H1 (cell line): Measurements from ENCODE around the gene DHCR7. TPM values are rescaled to one million over a fixed set of nuclear protein-coding genes. Genes with fewer than 3 reads are reported as not detected.

Experiments used
- CTCF ChIA-PET: fragments of 300-600 bp; sonication (Branson Sonifier 250); formaldehyde crosslinking; loops from one replicate; lab custom pipeline; 2021; ENCODE audit not compliant: partially characterized antibody; lab: Charles Lee
- POLR2A ChIA-PET: fragments of 300-600 bp; sonication (Branson Sonifier 250); formaldehyde crosslinking; loops from one replicate; lab custom pipeline; 2021; ENCODE audit warnings: inconsistent platforms; ENCODE audit not compliant: partially characterized antibody; lab: Charles Lee
- DNase-seq, 2 experiments: peaks; one replicate each; pipeline versions ENCODE4 v3.0.0 to v3.0.0-alpha.2; 2010 to 2022; ENCODE audit warnings: low spot score in 2 of 2, low read depth in 1 of 2, mixed read lengths in 1 of 2
- FAIRE-seq: peaks from 2 replicates; lab custom pipeline; 2011; peaks lifted over from hg19 to GRCh38; lab: Jason Lieb, UNC
- H2AFZ ChIP-seq: 2 replicates; pipeline ENCODE4 v1.8.1; 2012; ENCODE audit warnings: low read length, inconsistent platforms
- H2AK5ac ChIP-seq: 2 replicates; pipeline ENCODE4 v1.6.1; 2013; ENCODE audit warnings: low read depth, low read length
- H2BK120ac ChIP-seq: replicated peaks from 2 replicates; pipeline ENCODE3; 2013; ENCODE audit warnings: low read depth, low read length, inconsistent platforms
- H2BK12ac ChIP-seq: 2 replicates; pipeline ENCODE4 v1.6.1; 2013; ENCODE audit warnings: low read depth, low read length
- H2BK15ac ChIP-seq: 2 replicates; pipeline ENCODE4 v1.6.1; 2013; ENCODE audit warnings: low read length
- H2BK20ac ChIP-seq: 2 replicates; pipeline ENCODE4 v1.6.1; 2013; ENCODE audit warnings: low read length
- H2BK5ac ChIP-seq: 2 replicates; pipeline ENCODE4 v1.6.1; 2013; ENCODE audit warnings: low read depth, low read length
- H3K14ac ChIP-seq: 2 replicates; pipeline ENCODE4 v1.6.1; 2013; ENCODE audit warnings: inconsistent platforms; ENCODE audit not compliant: insufficient read length
- H3K18ac ChIP-seq: 2 replicates; pipeline ENCODE4 v1.6.1; 2013; ENCODE audit warnings: low read length; ENCODE audit errors: extremely low read depth
- H3K23ac ChIP-seq: 2 replicates; pipeline ENCODE4 v1.6.1; 2013; ENCODE audit warnings: inconsistent platforms; ENCODE audit not compliant: insufficient read length
- H3K23me2 ChIP-seq: 2 replicates; pipeline ENCODE4 v1.6.1; 2013; ENCODE audit warnings: low read depth, low read length
- H3K27ac ChIP-seq: 2 replicates; pipeline ENCODE4 v1.6.1; 2011; ENCODE audit warnings: low read depth, low read length, inconsistent platforms
- H3K27me3 ChIP-seq, 4 experiments: replicated peaks in 1 of 4; 1 replicate in 1 of 4; 2 replicates in 3 of 4; pipeline versions ENCODE4 v1.6.1 to v1.8.1; 2011 to 2013; ENCODE audit warnings: low read length in 3 of 4, mild to moderate bottlenecking in 3 of 4, inconsistent platforms in 2 of 4, mixed read lengths in 2 of 4, moderate library complexity in 1 of 4; ENCODE audit not compliant: control insufficient read depth in 3 of 4, insufficient read depth in 3 of 4; ENCODE audit errors: extremely low read depth in 1 of 4
- H3K36me3 ChIP-seq, 4 experiments: 2 replicates each; pipeline versions ENCODE4 v1.6.1 to v1.8.1; 2011 to 2013; ENCODE audit warnings: mild to moderate bottlenecking in 4 of 4, low read length in 3 of 4, moderate library complexity in 2 of 4, control low read depth in 1 of 4, inconsistent platforms in 1 of 4; ENCODE audit not compliant: insufficient read depth in 4 of 4, control insufficient read depth in 2 of 4
- H3K4ac ChIP-seq: replicated peaks from 2 replicates; pipeline ENCODE3; 2013; ENCODE audit warnings: low read length, low read depth, mixed read lengths, inconsistent platforms; ENCODE audit not compliant: insufficient read length
- H3K4me1 ChIP-seq, 4 experiments: replicated peaks in 1 of 4; 1 replicate in 1 of 4; 2 replicates in 3 of 4; pipeline versions ENCODE4 v1.6.1 to v1.8.1; 2011 to 2013; ENCODE audit warnings: low read length in 3 of 4, inconsistent platforms in 2 of 4, mixed read lengths in 1 of 4; ENCODE audit not compliant: insufficient read depth in 4 of 4, control insufficient read depth in 3 of 4
- H3K4me2 ChIP-seq, 2 experiments: 2 replicates each; pipeline versions ENCODE4 v1.6.1 to v1.8.1; 2011 to 2013; ENCODE audit warnings: low read depth in 2 of 2, low read length in 2 of 2, control low read depth in 1 of 2, inconsistent platforms in 1 of 2, mild to moderate bottlenecking in 1 of 2; ENCODE audit not compliant: insufficient read depth in 1 of 2
- H3K4me3 ChIP-seq, 4 experiments: fragments of 200-600, 300-600 bp in 1 of 4; sonication (generic), shearing (Covaris generic), sonication (Bioruptor Twin) in 1 of 4; 2 replicates each; pipeline versions ENCODE4 v1.5.1 to v1.8.1; 2011 to 2016; ENCODE audit warnings: low read length in 4 of 4, low read depth in 3 of 4, control low read depth in 2 of 4, inconsistent platforms in 2 of 4, mild to moderate bottlenecking in 2 of 4, mixed read lengths in 1 of 4, moderate library complexity in 1 of 4; ENCODE audit not compliant: insufficient read depth in 2 of 4; ENCODE audit errors: extremely low read depth in 1 of 4
- H3K56ac ChIP-seq: replicated peaks from 2 replicates; pipeline ENCODE3; 2013; ENCODE audit warnings: low read depth, mild to moderate bottlenecking, mixed read lengths, low read length, inconsistent platforms; ENCODE audit not compliant: insufficient read length
- H3K79me1 ChIP-seq: 2 replicates; pipeline ENCODE4 v1.6.1; 2013; ENCODE audit warnings: low read depth, low read length, control low read depth
- H3K79me2 ChIP-seq, 2 experiments: 2 replicates each; pipeline versions ENCODE4 v1.6.1 to v1.8.1; 2012 to 2013; ENCODE audit warnings: low read length in 2 of 2, mild to moderate bottlenecking in 2 of 2, inconsistent platforms in 1 of 2; ENCODE audit not compliant: insufficient read depth in 2 of 2, control insufficient read depth in 1 of 2
- H3K9ac ChIP-seq, 4 experiments: replicated peaks in 1 of 4; 1 replicate in 1 of 4; 2 replicates in 3 of 4; pipeline versions ENCODE4 v1.6.1 to v1.8.1; 2011 to 2013; ENCODE audit warnings: low read depth in 3 of 4, low read length in 3 of 4, control low read depth in 2 of 4, mild to moderate bottlenecking in 2 of 4, moderate library complexity in 2 of 4, inconsistent platforms in 1 of 4; ENCODE audit errors: extremely low read depth in 1 of 4
- H3K9me3 ChIP-seq, 2 experiments: 2 replicates each; pipeline versions ENCODE4 v1.6.1 to v1.8.1; 2012 to 2013; ENCODE audit warnings: mild to moderate bottlenecking in 2 of 2, moderate library complexity in 2 of 2, control low read depth in 1 of 2, inconsistent platforms in 1 of 2, low read depth in 1 of 2, low read length in 1 of 2, mixed read lengths in 1 of 2; ENCODE audit not compliant: insufficient read depth in 2 of 2
- H4K20me1 ChIP-seq, 2 experiments: replicated peaks in 1 of 2; 2 replicates each; pipeline versions ENCODE3 to v1.8.1; 2011 to 2013; ENCODE audit warnings: inconsistent platforms in 2 of 2, low read length in 2 of 2, mild to moderate bottlenecking in 1 of 2; ENCODE audit not compliant: insufficient read depth in 2 of 2, control insufficient read depth in 1 of 2
- H4K5ac ChIP-seq: 2 replicates; pipeline ENCODE4 v1.6.1; 2013; ENCODE audit warnings: low read length, low read depth, mixed read lengths, inconsistent platforms; ENCODE audit not compliant: insufficient read length
- H4K8ac ChIP-seq: 2 replicates; pipeline ENCODE4 v1.8.0; 2013; ENCODE audit warnings: mild to moderate bottlenecking, moderate library complexity, low read length, inconsistent platforms; ENCODE audit not compliant: insufficient read depth; ENCODE audit errors: extremely low read depth
- H4K91ac ChIP-seq: replicated peaks from 2 replicates; pipeline ENCODE3; 2013; ENCODE audit warnings: low read length, mixed read lengths, inconsistent platforms; ENCODE audit not compliant: insufficient read length
- EP300 ChIP-seq, 2 experiments: IDR thresholded peaks; 1 replicate in 1 of 2; 2 replicates in 1 of 2; pipeline ENCODE4 v1.6.1; 2011 to 2012; ENCODE audit warnings: low read depth in 2 of 2, low read length in 2 of 2, mild to moderate bottlenecking in 2 of 2, borderline replicate concordance in 1 of 2, inconsistent platforms in 1 of 2, moderate library complexity in 1 of 2
- JUND ChIP-seq: IDR thresholded peaks from 2 replicates; pipeline ENCODE4 v1.6.1; 2011; ENCODE audit warnings: mild to moderate bottlenecking, improper control_type of control experiment, low read length
- RNF2 ChIP-seq: fragments of 200-900, 300-1000 bp; sonication (generic); IDR thresholded peaks from 2 replicates; pipeline ENCODE4 v1.7.1; 2016; ENCODE audit warnings: borderline replicate concordance, low read depth, mild to moderate bottlenecking, antibody characterized with exemption, low read length; ENCODE audit not compliant: poor library complexity, severe bottlenecking; ENCODE audit errors: missing control alignments
- WGBS, 2 experiments: shearing (Covaris generic) in 1 of 2; methylation state at CpG; one replicate each; pipeline versions ENCODE4 v1.1.6 to v1.1.7; 2013 to 2015; ENCODE audit warnings: low lambda C conversion rate in 2 of 2, mixed read lengths in 2 of 2, inconsistent platforms in 1 of 2, low coverage in 1 of 2, missing lambda C conversion rate in 1 of 2; ENCODE audit not compliant: insufficient replicate concordance in 2 of 2, insufficient coverage in 1 of 2, insufficient read length in 1 of 2; ENCODE audit errors: extremely low coverage in 1 of 2, missing lambda C conversion rate in 1 of 2; 5-methylcytosine and 5-hydroxymethylcytosine counted together
- polyA plus RNA-seq, 7 experiments: library from polyadenylated mRNA; depleted of rRNA in 3 of 7; stranded (reverse) in 5 of 7; unstranded in 2 of 7; fragments of >200 nt in 5 of 7; fragments of 200-250 nt in 2 of 7; gene quantifications; 1 replicate in 5 of 7; 2 replicates in 1 of 7; 4 replicates in 1 of 7; pipeline versions ENCODE4 v1.2.1 to v1.2.3, GENCODE V29; 2011 to 2013; ENCODE audit warnings: missing spikeins in 2 of 7, mixed read lengths in 2 of 7
- total RNA-seq: library from RNA; stranded (reverse); fragmentation: NEBNext Ultra II Directional; extraction: Animal tissue kit (Norgen Biotek cat#: 25700); gene quantifications from 2 replicates; pipeline ENCODE4 v1.2.1, GENCODE V29; 2021

Gene DHCR7
- total and polyA plus RNA-seq, 2 of the 8 experiments (the other 6 are each of a cell fraction or from before 2014, with no cell fraction given), result 144 to 157 TPM

- Histone ChIP-seq H3K9me3 (no peaks in the 10 kb centered on the region), H3K18ac (no peak overlapping the region), H4K20me1 (peaks cover 17 to 45% of the 10 kb centered on the region in 2 experiments), H4K8ac (no peak overlapping the region), H3K23ac (no peak overlapping the region), H2AK5ac (no peak overlapping the region), H3K9ac (no peak overlapping the region), H2BK20ac (no peak overlapping the region), H3K56ac (no peak overlapping the region), H3K27me3 (no peaks in the 10 kb centered on the region), H3K4me1 (no peaks in the 10 kb centered on the region), H2BK120ac (no peak overlapping the region), H2BK15ac (no peak overlapping the region), H2BK12ac (no peak overlapping the region), H3K4ac (no peak overlapping the region), H2AFZ (no peak overlapping the region), H2BK5ac (no peak overlapping the region), H3K36me3 (peaks cover 46 to 86% (median 74%) of the 10 kb centered on the region in 4 experiments), H4K91ac (no peak overlapping the region), H4K5ac (no peak overlapping the region), H3K23me2 (peaks cover 6% of the 10 kb centered on the region; the same call in 1 of the 2 replicates), H3K79me1 (peaks cover 4% of the 10 kb centered on the region; the same call in 1 of the 2 replicates), H3K14ac (no peak overlapping the region), H3K4me2 (no peak overlapping the region), H3K4me3 (no peak overlapping the region), H3K79me2 (no peaks in the 10 kb centered on the region)
- ChIA-PET POLR2A (interaction anchor here (1.1 to 1.3 kb wide), 2 partner anchors 9 to 14 kb away, joined by 3 to 4 read pairs; partner anchors contain the start of gene DHCR7), CTCF (interaction anchor here (0.8 to 1.5 kb wide), 5 partner anchors 8 to 125 kb away, joined by 3 to 6 read pairs (median 4); no protein-coding TSS in a partner anchor)
- FAIRE-seq (no peak), DNase-seq (no peak)
- WGBS, 2 experiments, result 95% methylated on average over 19 of the region's 19 CpGs; no CpG with 5 or more reads in 1 of the 2 experiments
- TF ChIP-seq EP300 (IDR thresholded peaks at IDR 0.05; ENCODE audit: borderline replicate concordance in 1 of 2, low read depth in 2 of 2, low read length in 2 of 2), result no peak
- TF ChIP-seq RNF2, result no peak
- no peak for TF ChIP-seq JUND
- TF ChIP-seq, all 59 proteins: peak for 0
- no peak overlapping the region for H3K27ac ChIP-seq
Measured at GRCh38 chr11:71438650-71439049, 9.5 kb downstream of the DHCR7 start.
